Liver (tissue), 9 donors: Measurements from ENCODE around the gene P2RX5. TPM values are rescaled to one million over a fixed set of nuclear protein-coding genes. Genes with fewer than 3 reads are reported as not detected.

Experiments
- DNase-seq: peaks from one replicate; pipeline ENCODE4 v3.0.0-alpha.2; 2017; ENCODE audit warnings: low spot score
- H3K27ac ChIP-seq, 2 donors: one replicate each; pipeline ENCODE4 v1.7.0; 2013; ENCODE audit warnings: inconsistent platforms in 2 of 2, low read length in 2 of 2, control low read depth in 1 of 2, low read depth in 1 of 2, mild to moderate bottlenecking in 1 of 2
- H3K27me3 ChIP-seq, 4 donors: one replicate each; pipeline versions ENCODE4 v1.6.1 to v1.7.0; 2013; ENCODE audit warnings: low read length in 3 of 4, inconsistent platforms in 1 of 4, mild to moderate bottlenecking in 1 of 4, moderate library complexity in 1 of 4; ENCODE audit not compliant: control insufficient read depth in 4 of 4, insufficient read depth in 4 of 4
- H3K36me3 ChIP-seq, 4 donors: one replicate each; pipeline versions ENCODE4 v1.6.1 to v1.7.0; 2013; ENCODE audit warnings: low read length in 3 of 4, mild to moderate bottlenecking in 3 of 4, low read depth in 1 of 4, moderate library complexity in 1 of 4; ENCODE audit not compliant: control insufficient read depth in 4 of 4, insufficient read depth in 3 of 4
- H3K4me1 ChIP-seq, 4 donors: one replicate each; pipeline versions ENCODE4 v1.6.1 to v1.7.0; 2013; ENCODE audit warnings: low read length in 3 of 4, mild to moderate bottlenecking in 3 of 4, moderate library complexity in 1 of 4; ENCODE audit not compliant: control insufficient read depth in 4 of 4, insufficient read depth in 4 of 4
- H3K4me3 ChIP-seq, 3 donors: one replicate each; pipeline versions ENCODE4 v1.6.1 to v1.7.0; 2013; ENCODE audit warnings: low read length in 3 of 3, control low read depth in 1 of 3, low read depth in 1 of 3, mild to moderate bottlenecking in 1 of 3
- H3K9ac ChIP-seq, 2 donors: one replicate each; pipeline ENCODE4 v1.7.0; 2013; ENCODE audit warnings: low read length in 2 of 2, mild to moderate bottlenecking in 2 of 2, moderate library complexity in 2 of 2, control low read depth in 1 of 2, low read depth in 1 of 2
- H3K9me3 ChIP-seq, 4 donors: one replicate each; pipeline versions ENCODE4 v1.6.1 to v1.7.0; 2013; ENCODE audit warnings: low read length in 3 of 4; ENCODE audit not compliant: control insufficient read depth in 4 of 4
- ATF3 ChIP-seq: IDR thresholded peaks from 2 replicates; pipeline ENCODE4 v1.6.1; 2016; ENCODE audit warnings: antibody characterized with exemption
- CTCF ChIP-seq: fragments of 150-350 bp; IDR thresholded peaks from 2 replicates; pipeline ENCODE4 v1.5.1; 2017; ENCODE audit warnings: improper control_type of control experiment, low read depth, low read length; ENCODE audit not compliant: missing input control
- FOXA1 ChIP-seq: IDR thresholded peaks from 2 replicates; pipeline ENCODE4 v1.6.1; 2016; ENCODE audit warnings: antibody characterized with exemption
- FOXA2 ChIP-seq: IDR thresholded peaks from 2 replicates; pipeline ENCODE4 v1.6.1; 2016; ENCODE audit warnings: antibody characterized with exemption
- GABPA ChIP-seq, 2 donors: IDR thresholded peaks in 1 of 2; conservative IDR thresholded peaks in 1 of 2; 2 replicates each; pipeline ENCODE4 v1.6.1; 2016; ENCODE audit warnings: antibody characterized with exemption in 2 of 2, mild to moderate bottlenecking in 1 of 2, moderate library complexity in 1 of 2
- HNF4A ChIP-seq, 2 donors: conservative IDR thresholded peaks; 2 replicates each; pipeline ENCODE4 v1.6.1; 2016; ENCODE audit warnings: antibody characterized with exemption in 2 of 2, mild to moderate bottlenecking in 2 of 2
- HNF4G ChIP-seq: IDR thresholded peaks from 2 replicates; pipeline ENCODE4 v1.6.1; 2016; ENCODE audit warnings: antibody characterized with exemption
- JUND ChIP-seq, 2 donors: IDR thresholded peaks; 2 replicates each; pipeline ENCODE4 v1.6.1; 2016; ENCODE audit warnings: antibody characterized with exemption in 2 of 2
- MAX ChIP-seq: IDR thresholded peaks from 2 replicates; pipeline ENCODE4 v1.6.1; 2016; ENCODE audit warnings: antibody characterized with exemption
- NR2F2 ChIP-seq: IDR thresholded peaks from 2 replicates; pipeline ENCODE4 v1.6.1; 2016; ENCODE audit warnings: antibody characterized with exemption
- RAD21 ChIP-seq, 2 donors: IDR thresholded peaks; 2 replicates each; pipeline ENCODE4 v1.6.1; 2016; ENCODE audit warnings: antibody characterized with exemption in 2 of 2, mild to moderate bottlenecking in 2 of 2
- REST ChIP-seq: IDR thresholded peaks from 2 replicates; pipeline ENCODE4 v1.6.1; 2016; ENCODE audit warnings: antibody characterized with exemption, mild to moderate bottlenecking
- RXRA ChIP-seq, 2 donors: IDR thresholded peaks; 2 replicates each; pipeline ENCODE4 v1.6.1; 2017 to 2018; ENCODE audit warnings: antibody characterized with exemption in 2 of 2, mild to moderate bottlenecking in 1 of 2
- SP1 ChIP-seq: IDR thresholded peaks from 2 replicates; pipeline ENCODE4 v1.6.1; 2018; ENCODE audit warnings: antibody characterized with exemption, mild to moderate bottlenecking
- TAF1 ChIP-seq: conservative IDR thresholded peaks from 2 replicates; pipeline ENCODE4 v1.6.1; 2016; ENCODE audit warnings: antibody characterized with exemption, mild to moderate bottlenecking
- YY1 ChIP-seq: IDR thresholded peaks from 2 replicates; pipeline ENCODE4 v1.6.1; 2016; ENCODE audit warnings: antibody characterized with exemption, mild to moderate bottlenecking
- ZBTB33 ChIP-seq: IDR thresholded peaks from 2 replicates; pipeline ENCODE4 v1.6.1; 2016; ENCODE audit warnings: antibody characterized with exemption
- WGBS: extraction: QIAGEN DNeasy Blood & Tissue Kit; methylation state at CpG from one replicate; pipeline ENCODE4 v1.1.7; 2013; 5-methylcytosine and 5-hydroxymethylcytosine counted together
- polyA plus RNA-seq, 2 donors: library from polyadenylated mRNA; stranded (reverse) in 1 of 2; unstranded in 1 of 2; fragments of 200-250 nt in 1 of 2; fragments of >200 nt in 1 of 2; fragmentation: Nextera tagmentation in 1 of 2; extraction: Ambion mirVana in 1 of 2; gene quantifications; one replicate each; pipeline versions ENCODE4 v1.2.1 to v1.2.3, GENCODE V29; 2013 to 2015
- total RNA-seq, 2 donors: library from RNA; depleted of rRNA; stranded (reverse); fragments of >200 nt; gene quantifications; one replicate each; pipeline ENCODE4 v1.2.3, GENCODE V29; 2014
- donor health status: healthy.
- donor health status: healthy.
- donor health status: healthy.
- donor health status: healthy.
- donor health status: healthy.

The P2RX5 gene
- total and polyA plus RNA-seq, 4 donors, result 0.31 to 1.8 (median 1.1) TPM

GRCh38 chr17:3689262-3690093, 6.5 kb downstream of the P2RX5 start:
- Histone ChIP-seq H3K36me3 (no peaks in the 10 kb centered on the region), H3K9me3 (no peaks in the 10 kb centered on the region), H3K27me3 (no peaks in the 10 kb centered on the region), H3K4me3 (no peak overlapping the region), H3K4me1 (no peaks in the 10 kb centered on the region), H3K9ac (no peak overlapping the region), H3K27ac (no peak overlapping the region)
- TF ChIP-seq FOXA2, result no peak
- TF ChIP-seq RXRA (IDR thresholded peaks at IDR 0.05), result no peak
- no peak for TF ChIP-seq TAF1
- no peak for TF ChIP-seq SP1
- TF ChIP-seq YY1, result no peak
- no peak for TF ChIP-seq GABPA (IDR thresholded peaks at IDR 0.05 in 1 of 2, conservative IDR thresholded peaks at IDR 0.05 in 1 of 2)
- TF ChIP-seq REST, result no peak
- TF ChIP-seq HNF4A (conservative IDR thresholded peaks at IDR 0.05), result no peak
- TF ChIP-seq FOXA1, result no peak
- TF ChIP-seq HNF4G, result no peak
- no peak for TF ChIP-seq RAD21 (IDR thresholded peaks at IDR 0.05)
- no peak for TF ChIP-seq NR2F2
- no peak for TF ChIP-seq MAX
- no peak for TF ChIP-seq ZBTB33
- TF ChIP-seq JUND (IDR thresholded peaks at IDR 0.05), result no peak
- TF ChIP-seq ATF3, result no peak
- no peak for TF ChIP-seq CTCF
- WGBS, result 90% methylated on average over 44 of the region's 44 CpGs
- DNase-seq, result no peak
